OCI-LY1 (cell line): ENCODE data around the gene LCN15.

Experiments
- EZH2 ChIP-seq: fragments of 200-600 bp; sonication (generic), shearing (Covaris generic); IDR thresholded peaks from 2 replicates; pipeline ENCODE4 v1.8.0; 2017; ENCODE audit warnings: borderline replicate concordance, mixed run types, mild to moderate bottlenecking, antibody characterized with exemption, low read length, moderate library complexity, mixed read lengths
- TF ChIP-seq, protein P1 (sequence below): fragments of 200-600 bp; sonication (generic), shearing (Covaris generic); IDR thresholded peaks from 2 replicates; pipeline ENCODE4 v1.5.1; 2017; ENCODE audit warnings: mild to moderate bottlenecking, antibody characterized with exemption, low read length, moderate library complexity, mixed read lengths

DNA sequence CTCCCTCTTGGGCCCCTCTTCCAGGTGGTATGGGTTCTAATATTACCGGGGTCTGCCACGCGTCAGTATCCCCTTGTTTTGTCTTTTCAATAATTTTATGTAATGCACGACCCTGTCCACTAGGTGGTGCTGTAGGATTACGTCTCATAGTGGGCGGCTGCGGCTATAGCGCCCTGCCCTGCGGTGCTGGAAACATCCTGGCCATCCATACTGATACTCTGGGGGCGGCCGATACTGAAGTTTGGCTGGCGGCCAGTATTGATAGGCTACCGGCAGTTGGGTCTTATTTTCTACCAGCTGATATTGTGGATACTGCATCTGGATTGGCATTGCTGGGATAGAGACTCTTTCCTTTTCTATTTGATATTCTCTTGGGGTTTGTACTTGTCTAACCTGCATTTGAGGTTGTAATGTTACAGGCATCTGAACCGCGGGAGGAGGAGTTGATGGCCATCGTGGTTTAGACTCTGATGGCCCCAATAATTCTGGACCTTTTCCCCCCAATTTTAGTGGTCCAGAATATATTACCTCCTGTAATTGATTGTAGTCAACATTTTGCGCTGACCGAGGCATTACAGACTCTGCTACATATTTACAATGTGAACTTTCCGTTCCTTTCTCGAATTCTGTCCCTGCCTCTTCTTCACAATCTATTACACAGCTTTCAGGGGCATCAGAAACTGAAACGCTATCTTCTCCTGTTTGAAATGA is 23.5 kb upstream of the LCN15 start:
- TF ChIP-seq, protein P1, sequence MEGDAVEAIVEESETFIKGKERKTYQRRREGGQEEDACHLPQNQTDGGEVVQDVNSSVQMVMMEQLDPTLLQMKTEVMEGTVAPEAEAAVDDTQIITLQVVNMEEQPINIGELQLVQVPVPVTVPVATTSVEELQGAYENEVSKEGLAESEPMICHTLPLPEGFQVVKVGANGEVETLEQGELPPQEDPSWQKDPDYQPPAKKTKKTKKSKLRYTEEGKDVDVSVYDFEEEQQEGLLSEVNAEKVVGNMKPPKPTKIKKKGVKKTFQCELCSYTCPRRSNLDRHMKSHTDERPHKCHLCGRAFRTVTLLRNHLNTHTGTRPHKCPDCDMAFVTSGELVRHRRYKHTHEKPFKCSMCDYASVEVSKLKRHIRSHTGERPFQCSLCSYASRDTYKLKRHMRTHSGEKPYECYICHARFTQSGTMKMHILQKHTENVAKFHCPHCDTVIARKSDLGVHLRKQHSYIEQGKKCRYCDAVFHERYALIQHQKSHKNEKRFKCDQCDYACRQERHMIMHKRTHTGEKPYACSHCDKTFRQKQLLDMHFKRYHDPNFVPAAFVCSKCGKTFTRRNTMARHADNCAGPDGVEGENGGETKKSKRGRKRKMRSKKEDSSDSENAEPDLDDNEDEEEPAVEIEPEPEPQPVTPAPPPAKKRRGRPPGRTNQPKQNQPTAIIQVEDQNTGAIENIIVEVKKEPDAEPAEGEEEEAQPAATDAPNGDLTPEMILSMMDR: peak; percentile 80
- TF ChIP-seq EZH2: no peak
